ENCODE measurements around the gene TTC38.
A peak's percentile ranks its signal among the peaks of the same experiment; 100 is the strongest.

TTC38 gene

DNA sequence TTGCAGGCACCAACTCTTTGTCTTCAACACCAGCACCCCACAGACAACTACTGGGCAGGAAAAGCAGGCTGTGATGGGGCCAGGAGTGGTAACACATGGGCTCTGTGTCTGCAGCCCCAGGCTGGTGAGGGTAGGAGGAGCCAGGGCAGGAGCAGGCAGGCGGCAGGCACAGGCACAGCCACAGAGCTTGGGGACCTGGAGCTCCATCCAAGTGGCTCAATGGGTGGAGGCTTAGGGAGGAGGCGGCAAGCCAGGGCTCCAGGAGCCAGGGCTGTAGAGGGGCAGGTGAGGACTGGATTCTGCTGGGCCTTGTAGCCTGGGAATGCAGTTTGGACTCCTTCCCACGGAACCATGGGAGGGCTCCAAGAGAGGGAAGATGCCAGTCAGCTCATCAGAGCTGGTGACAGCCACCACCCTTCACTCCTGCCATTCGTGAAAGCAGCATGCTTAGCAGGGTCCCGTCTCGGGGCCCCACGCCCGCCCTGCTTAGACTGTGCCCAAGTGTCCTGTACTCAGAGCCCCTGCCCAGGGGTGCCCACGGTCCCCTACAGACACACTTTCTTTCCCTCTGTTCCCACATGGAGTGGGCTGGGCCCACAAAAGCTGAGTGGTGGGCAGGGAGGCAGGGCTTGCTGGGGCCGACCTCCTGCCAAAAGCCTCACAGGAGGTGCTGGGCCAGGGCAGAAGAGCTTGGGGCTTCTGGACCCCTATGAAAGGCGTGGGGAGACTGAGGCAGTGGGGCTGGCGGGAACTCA lies 12.4 kb downstream of the TTC38 start:
- no peak for DNase-seq

DNA sequence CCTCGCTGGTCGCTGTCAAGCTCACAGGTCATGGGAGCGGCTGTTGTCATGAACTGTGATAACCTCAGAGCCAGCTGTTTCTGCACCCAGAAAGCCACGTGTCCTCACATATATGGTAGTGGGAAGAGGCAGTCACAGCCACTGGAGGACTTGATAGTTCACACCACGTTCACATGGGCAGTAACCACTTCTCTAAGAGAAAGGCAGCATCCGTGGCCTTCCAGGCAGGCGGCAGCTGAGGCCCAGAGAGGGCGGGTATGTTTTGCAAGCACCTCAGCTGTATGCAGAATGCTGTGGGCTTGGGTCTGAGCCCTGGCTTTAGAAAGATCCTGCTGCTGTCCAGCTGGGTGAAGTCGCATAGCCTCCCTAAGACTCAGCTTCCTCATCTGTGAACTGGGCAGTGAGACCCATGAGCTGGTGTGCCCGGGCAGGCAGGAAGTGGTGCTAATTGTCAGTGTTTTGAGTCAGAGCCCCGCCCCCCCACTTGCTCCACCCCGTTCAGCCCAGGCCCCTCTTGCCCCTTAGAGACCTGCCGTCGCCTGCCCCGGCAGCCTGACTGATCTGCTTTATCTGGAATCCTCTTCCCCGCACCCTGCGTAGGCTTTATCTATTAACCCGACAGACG lies 13.3 kb downstream of the TTC38 start:
- no peak for DNase-seq

DNA sequence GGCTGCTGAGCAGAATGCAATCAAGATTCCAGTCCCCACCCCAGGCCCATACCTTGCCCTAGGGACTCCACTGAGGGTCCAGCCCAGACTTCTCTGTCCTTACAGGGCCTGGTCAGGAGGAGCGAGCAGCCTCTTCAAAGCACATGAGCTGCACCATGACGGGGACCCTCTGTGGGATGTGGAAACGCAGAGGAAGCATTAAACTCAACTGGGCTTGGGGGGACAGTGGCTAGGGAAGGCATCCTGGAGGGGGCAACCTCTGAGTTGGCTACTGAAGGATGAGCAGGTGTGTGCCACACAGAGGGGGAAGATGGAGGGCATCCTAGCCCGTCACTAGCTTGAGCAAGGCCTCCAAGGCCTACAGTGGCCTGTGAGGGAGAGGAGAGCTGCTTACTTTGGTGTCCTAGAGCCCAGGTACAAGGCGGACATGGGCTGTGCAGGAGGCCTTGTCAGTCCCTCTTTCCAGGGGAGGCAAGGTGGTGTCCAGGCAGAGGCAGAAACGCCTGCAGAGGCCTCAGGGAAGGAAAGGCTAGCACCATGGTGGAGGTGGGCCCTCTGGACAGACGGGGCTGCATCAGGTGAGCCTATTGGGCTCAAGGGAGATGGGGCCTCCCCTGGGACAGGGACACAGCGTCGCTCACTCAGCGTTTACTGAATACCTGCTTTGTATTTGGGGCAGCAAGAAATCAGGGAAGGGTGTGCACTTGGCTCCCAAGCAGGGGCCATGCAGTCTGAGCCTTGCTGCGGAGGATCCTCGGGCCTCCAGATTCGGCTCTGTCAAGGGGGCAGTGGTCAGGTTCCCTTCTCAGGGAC lies 14.3 kb downstream of the TTC38 start:
- no peak for DNase-seq

- no peak for DNase-seq
These were observed 18.2 kb downstream of the TTC38 start for GRCh38 chr22:46286006-46286405.

DNA sequence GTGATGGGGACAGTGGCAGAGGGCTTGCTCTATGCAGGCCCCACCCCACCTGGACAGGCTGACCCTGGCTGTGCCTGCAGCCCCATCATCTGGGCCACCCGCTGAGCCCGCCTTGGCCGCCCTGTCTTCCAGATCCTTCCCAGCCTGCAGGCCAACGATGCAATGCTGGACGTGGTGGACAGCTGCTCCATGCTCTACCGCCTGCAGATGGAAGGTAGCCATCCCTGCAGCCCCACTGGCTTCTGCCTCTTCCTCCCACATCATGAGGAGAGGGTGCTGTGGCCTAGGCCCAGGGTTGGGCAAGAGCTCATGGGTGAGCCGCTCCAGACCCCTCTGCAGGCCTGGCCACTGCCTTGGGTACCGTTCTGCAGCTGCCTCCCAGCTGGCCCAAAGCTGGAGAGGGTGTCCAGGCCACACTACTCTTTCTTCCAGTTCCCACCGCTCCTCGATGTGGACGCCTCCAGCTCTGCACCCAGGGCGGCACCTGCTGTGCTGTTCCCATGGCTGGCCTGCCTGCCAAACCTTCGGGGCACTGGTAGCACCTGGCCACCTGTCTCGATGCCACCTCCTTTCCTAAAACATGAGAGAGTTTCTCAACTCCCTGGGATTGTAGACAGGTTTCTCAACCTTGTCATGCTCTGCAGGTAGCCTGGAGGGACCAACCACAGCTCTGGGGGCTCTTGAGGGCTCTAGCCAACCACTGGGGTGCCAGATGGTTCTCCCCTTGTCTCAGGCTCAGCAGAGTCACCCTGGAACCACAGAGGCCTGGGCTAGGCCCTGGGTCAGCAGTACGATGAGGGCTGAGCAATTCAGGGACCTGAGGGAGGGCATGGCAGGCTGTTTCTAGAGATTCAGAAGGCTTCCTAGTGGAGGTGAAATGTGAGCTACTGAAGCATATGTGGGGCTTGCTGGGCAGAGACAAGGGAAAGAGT lies 19.4 kb downstream of the TTC38 start:
- DNase-seq = no peak

DNA sequence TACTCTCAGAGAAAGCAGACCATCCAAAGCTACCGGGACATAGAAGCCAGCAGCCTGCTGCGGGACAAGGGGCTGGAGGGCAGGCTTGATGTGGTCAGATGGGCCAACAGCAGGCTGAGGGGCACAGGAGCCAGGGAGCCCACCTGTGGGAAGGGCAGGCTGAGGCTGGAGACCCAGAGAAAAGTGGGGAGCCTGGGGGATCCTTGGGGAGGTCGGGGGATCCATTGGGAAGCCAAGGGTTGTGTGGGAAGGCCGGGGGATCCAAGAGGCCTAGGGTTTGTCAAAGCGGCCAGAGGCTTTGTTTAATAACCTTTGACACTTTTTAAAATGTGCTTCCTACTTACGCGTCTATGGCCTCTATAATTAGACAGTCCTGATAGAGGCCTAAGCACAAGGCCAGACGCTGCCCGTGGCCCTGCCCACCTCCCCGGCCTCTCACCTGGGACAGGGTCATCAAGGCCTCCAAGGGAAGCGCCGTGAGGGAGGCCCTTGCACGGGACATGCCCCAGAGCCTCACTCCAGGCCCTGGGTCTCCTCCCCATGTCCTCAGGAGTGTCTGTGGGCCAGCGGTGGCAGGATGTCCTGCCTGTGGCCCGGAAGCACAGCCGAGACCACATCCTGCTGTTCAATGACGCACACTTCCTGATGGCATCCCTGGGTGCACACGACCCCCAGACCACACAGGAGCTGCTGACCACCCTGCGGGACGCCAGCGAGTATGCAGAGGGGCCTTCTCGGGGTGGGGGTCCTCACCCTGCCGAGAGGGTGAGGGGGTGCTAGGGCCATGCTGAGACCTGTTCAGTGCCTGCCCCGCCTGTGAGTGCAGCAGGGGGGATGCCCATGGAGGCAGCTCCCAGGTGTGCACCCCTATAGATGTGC lies 20.3 kb downstream of the TTC38 start:
- DNase-seq = no peak

DNA sequence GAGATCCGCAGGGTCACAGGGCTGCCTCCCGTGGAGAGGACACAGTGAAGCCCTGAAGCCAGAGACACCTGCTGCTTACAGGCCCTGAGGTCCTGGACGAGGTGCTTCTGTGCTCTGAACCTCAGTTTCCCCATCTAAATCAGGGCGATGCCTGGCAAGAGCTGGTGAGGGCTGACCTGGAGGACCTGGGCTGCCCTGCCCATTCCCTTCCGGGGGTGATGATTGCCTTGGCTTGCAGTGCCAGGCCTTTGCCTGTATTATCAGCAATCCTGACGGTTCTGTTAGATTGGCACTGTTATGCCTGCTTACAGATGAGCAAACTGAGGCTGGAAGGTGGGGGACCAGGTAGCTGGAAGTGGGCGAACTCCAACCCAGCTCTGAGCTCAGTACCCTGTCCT lies 21.0 kb downstream of the TTC38 start:
- DNase-seq = no peak

DNA sequence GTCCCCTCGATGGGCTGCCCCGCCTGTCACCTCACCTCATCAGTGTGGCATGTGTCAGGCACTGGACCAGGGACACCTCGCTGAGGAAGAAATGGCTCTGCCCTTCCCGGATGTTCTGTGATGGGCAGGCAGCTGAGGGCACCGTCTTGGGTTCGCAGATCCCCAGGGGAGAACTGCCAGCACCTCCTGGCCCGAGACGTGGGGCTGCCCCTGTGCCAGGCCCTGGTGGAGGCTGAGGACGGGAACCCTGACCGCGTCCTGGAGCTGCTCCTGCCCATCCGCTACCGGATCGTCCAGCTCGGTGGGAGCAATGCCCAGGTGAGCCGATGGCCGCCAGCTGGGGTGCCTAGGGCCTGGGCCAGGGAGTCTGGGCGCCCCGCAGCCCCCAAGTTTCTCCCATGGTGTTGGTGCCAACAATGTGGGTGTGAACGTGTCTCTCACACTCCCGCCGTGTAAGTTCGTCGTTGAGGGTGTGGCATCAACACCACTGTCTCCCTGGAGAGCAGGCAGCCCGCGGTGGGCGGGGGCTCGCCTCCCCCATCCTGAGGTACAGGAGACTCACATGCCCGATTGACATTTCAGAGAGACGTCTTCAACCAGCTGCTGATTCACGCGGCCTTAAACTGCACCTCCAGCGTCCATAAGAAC lies 21.6 kb downstream of the TTC38 start:
- no peak for DNase-seq

- DNase-seq = no peak
These were observed 22.5 kb downstream of the TTC38 start for GRCh38 chr22:46290121-46290842.

DNA sequence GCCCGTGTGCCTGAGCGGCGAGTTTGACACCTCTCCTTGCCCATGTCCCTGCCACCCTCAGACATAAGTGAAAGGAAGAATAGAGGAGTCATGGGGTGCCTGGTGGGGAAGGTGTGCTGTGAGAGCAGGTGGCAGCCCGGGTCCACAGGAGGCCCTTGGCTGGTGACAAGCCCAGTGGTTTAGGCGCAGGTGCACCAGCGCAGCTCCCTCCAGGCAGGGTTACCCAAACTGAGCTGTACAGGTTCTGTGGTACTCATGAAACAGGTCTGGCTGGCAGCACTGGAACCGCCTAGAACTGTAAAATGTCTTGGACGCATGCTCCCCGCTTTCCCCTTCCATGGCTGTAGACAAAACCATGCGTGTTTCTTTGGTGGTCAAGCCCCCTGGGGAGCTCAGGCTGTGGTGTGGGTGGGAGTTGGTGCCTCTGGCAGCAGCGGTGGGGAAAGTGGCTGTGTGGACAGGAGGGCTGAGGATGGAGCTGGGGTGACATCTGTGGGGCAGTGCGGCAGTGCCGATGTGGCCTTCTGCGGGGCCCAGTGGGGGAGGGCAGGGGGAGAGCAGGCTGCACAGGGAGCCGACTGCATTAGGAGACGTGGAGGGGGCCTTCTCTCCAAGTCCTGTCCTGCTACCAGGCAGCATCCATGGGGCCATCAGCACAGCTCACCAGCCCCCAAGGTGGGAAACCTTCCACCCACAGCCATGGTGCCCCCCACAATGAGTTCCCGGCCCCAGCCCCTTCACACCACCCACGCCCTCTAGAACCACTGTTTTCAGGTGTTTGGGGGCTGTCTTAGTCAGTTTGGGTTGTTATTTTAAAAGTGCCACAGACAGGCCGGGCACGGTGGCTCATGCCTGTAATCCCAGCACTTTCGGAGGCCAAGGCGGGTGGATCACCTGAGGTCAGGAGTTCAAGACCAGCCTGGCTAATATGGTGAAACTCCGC lies 23.3 kb downstream of the TTC38 start:
- no peak for DNase-seq

GRCh38 chr22:46292173-46292572 lies 24.4 kb downstream of the TTC38 start:
- DNase-seq = no peak

GRCh38 chr22:46292732-46293131 lies 24.9 kb downstream of the TTC38 start:
- DNase-seq = no peak

- no peak for DNase-seq
These were observed 25.9 kb downstream of the TTC38 start for GRCh38 chr22:46293577-46294260.

DNA sequence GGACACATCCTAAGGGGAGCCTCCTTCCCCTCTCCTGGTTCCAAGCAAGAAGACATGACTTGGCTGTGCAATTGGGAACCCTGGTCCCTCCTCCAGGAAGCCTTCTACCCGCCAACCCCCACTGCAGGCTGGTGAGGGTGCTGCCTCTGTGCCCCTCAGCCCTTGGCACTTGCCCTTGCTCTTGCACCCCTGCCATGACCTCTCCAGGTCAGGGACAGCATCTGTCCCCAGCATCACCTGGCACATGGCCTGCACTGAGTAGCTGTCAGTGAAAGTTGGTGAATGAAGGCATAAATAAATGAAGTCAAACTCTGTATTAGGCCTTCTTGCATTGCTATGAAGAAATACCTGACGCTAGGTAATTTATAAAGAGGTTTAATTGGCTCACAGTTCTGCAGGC lies 27.0 kb downstream of the TTC38 start:
- DNase-seq = no peak

DNA sequence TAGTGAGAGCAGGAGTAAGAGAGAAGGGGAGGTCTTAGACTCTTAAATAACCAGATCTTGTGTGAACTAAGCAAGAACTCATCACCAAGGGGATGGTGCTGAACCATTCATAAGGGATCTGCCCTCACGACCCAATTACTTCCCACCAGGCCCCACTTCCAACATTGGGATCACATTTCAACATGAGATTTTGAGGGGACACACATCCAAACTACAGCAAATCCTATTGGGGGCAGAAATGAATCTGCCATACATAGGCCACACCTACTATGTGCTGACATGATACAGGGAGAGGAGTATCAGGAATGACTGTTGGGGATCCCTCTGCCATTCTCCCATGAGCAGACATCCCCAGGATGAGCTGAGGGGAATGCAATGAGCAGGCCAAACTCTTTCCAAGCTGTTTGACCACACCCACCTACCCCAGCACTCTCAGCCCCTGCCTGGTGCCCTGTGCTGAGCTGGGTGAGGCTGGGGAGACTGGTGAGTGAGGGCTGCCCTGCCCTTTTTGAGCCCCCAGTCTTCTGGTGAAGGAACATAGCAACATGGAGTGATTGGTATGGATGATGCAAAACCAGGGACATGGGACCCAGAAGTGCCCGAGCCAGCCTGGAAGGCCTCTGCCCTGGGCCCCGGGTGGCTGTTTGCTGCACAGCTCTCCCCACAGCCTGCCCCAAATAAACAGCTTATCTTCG lies 27.6 kb downstream of the TTC38 start:
- no peak for DNase-seq

GRCh38 chr22:46296257-46297150 lies 28.7 kb downstream of the TTC38 start, which contains the start of gene GTSE1:
TSS of gene GTSE1 (plus strand) at chr22:46296870. CDS start at chr22:46297401, 531 bp downstream.
- peak; percentile 97 for DNase-seq

All from NCI-H2171 (cell line).